Stimulated activated naive CD4-positive, alpha-beta T cell treated with Interleukin-2 at 50 U/mL for 16 hours (primary cell): ENCODE results near the gene HOXA4.

Source experiments
- DNase-seq: peaks from one replicate; lab custom pipeline; 2025; lab: John Stamatoyannopoulos, UW

HOXA4 gene

GRCh38 chr7:27133409-27134231 is 3.1 kb upstream of the HOXA4 start:
- no peak for DNase-seq

- DNase-seq = no peak
Observed at GRCh38 chr7:27132978-27133377, 2.4 kb upstream of the HOXA4 start.

- no peak for DNase-seq
Observed at GRCh38 chr7:27132214-27132613, 1.7 kb upstream of the HOXA4 start.

GRCh38 chr7:27131390-27131819 is 848 bp upstream of the HOXA4 start:
- DNase-seq = no peak

- no peak for DNase-seq
Observed at GRCh38 chr7:27129729-27130539, 623 bp downstream of the HOXA4 start.

- DNase-seq = no peak
Observed at GRCh38 chr7:27128776-27129728, 1.5 kb downstream of the HOXA4 start.

- DNase-seq = no peak
Observed at GRCh38 chr7:27128034-27128433, 2.5 kb downstream of the HOXA4 start.

GRCh38 chr7:27126596-27127327 is 3.8 kb downstream of the HOXA4 start:
- DNase-seq = no peak

- DNase-seq = no peak
Observed at GRCh38 chr7:27125986-27126394, 4.6 kb downstream of the HOXA4 start.

GRCh38 chr7:27124902-27125689 is 5.5 kb downstream of the HOXA4 start:
- DNase-seq = no peak

- DNase-seq = no peak
Observed at GRCh38 chr7:27124096-27124901, 6.3 kb downstream of the HOXA4 start.

GRCh38 chr7:27123477-27124053 is 7.0 kb downstream of the HOXA4 start:
- no peak for DNase-seq

- DNase-seq = no peak
Observed at GRCh38 chr7:27123007-27123476, 7.5 kb downstream of the HOXA4 start.

GRCh38 chr7:27122077-27122910 is 8.3 kb downstream of the HOXA4 start:
- DNase-seq = no peak

GRCh38 chr7:27121684-27122076 is 8.9 kb downstream of the HOXA4 start:
- no peak for DNase-seq

GRCh38 chr7:27119412-27119911 is 11.1 kb downstream of the HOXA4 start:
- DNase-seq = no peak

GRCh38 chr7:27118580-27118979 is 12.0 kb downstream of the HOXA4 start:
- DNase-seq = no peak

- no peak for DNase-seq
Observed at GRCh38 chr7:27117887-27118491, 12.6 kb downstream of the HOXA4 start.
